Tibial nerve (tissue), 3 donors: ENCODE data around the gene ZNFX1.

Experiments
- POLR2A ChIP-seq, 2 donors: fragments of 450-650 bp; IDR thresholded peaks; one replicate each; pipeline ENCODE4 v1.6.1; 2017; ENCODE audit warnings: antibody characterized with exemption in 2 of 2, mild to moderate bottlenecking in 2 of 2, moderate library complexity in 2 of 2
- TF ChIP-seq, protein P1 (sequence below), 5 experiments: fragments of 200-600 bp in 3 of 5; fragments of 450-650 bp in 2 of 5; sonication (generic) in 3 of 5; IDR thresholded peaks; one replicate each; pipeline ENCODE4 v1.5.1; 2016 to 2019; ENCODE audit warnings: antibody characterized with exemption in 5 of 5, mild to moderate bottlenecking in 3 of 5, moderate library complexity in 2 of 5

GRCh38 chr20:49285813-49286494 is 8.1 kb upstream of the ZNFX1 start:
- TF ChIP-seq, protein P1, sequence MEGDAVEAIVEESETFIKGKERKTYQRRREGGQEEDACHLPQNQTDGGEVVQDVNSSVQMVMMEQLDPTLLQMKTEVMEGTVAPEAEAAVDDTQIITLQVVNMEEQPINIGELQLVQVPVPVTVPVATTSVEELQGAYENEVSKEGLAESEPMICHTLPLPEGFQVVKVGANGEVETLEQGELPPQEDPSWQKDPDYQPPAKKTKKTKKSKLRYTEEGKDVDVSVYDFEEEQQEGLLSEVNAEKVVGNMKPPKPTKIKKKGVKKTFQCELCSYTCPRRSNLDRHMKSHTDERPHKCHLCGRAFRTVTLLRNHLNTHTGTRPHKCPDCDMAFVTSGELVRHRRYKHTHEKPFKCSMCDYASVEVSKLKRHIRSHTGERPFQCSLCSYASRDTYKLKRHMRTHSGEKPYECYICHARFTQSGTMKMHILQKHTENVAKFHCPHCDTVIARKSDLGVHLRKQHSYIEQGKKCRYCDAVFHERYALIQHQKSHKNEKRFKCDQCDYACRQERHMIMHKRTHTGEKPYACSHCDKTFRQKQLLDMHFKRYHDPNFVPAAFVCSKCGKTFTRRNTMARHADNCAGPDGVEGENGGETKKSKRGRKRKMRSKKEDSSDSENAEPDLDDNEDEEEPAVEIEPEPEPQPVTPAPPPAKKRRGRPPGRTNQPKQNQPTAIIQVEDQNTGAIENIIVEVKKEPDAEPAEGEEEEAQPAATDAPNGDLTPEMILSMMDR (IDR thresholded peaks at IDR 0.05): no peak
- no peak for TF ChIP-seq POLR2A (IDR thresholded peaks at IDR 0.05)
